ENCODE data around the gene NPTX2.
A peak's percentile ranks its signal among the peaks of the same experiment; 100 is the strongest.
"Not testable (repeated sequence)": the region's sequence is repeated elsewhere in the genome, so short reads cannot be mapped to it uniquely, and the experiment has no call there.

Gene NPTX2, protein sequence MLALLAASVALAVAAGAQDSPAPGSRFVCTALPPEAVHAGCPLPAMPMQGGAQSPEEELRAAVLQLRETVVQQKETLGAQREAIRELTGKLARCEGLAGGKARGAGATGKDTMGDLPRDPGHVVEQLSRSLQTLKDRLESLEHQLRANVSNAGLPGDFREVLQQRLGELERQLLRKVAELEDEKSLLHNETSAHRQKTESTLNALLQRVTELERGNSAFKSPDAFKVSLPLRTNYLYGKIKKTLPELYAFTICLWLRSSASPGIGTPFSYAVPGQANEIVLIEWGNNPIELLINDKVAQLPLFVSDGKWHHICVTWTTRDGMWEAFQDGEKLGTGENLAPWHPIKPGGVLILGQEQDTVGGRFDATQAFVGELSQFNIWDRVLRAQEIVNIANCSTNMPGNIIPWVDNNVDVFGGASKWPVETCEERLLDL

DNA sequence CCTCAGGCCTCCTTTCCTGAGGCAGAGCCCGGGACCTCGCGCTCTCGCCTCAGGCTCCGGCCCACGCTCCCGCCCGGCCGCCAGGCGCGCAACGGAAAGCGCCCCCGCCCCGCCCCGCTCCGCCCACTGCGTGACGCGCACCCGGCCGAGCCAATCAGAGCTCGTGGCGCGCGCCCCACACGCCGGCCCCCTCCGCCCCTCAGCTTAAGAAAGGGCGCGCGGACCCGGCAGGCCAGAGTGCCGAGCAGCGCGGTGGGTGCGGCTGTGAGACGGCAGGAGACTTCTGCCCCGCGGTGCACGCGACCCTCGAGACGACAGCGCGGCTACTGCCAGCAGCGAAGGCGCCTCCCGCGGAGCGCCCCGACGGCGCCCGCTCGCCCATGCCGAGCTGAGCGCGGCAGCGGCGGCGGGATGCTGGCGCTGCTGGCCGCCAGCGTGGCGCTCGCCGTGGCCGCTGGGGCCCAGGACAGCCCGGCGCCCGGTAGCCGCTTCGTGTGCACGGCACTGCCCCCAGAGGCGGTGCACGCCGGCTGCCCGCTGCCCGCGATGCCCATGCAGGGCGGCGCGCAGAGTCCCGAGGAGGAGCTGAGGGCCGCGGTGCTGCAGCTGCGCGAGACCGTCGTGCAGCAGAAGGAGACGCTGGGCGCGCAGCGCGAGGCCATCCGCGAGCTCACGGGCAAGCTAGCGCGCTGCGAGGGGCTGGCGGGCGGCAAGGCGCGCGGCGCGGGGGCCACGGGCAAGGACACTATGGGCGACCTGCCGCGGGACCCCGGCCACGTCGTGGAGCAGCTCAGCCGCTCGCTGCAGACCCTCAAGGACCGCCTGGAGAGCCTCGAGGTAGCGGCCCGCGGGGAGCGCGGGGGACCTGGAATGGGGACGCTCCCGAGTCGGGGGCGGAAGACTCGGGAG lies at the start of gene NPTX2:
Gene NPTX2 (plus strand): TSS at position 235 of the 909 bp plus-strand sequence. CDS start 177 bp downstream, at position 412.
- peak; percentile 34 to 79 for DNase-seq

DNA sequence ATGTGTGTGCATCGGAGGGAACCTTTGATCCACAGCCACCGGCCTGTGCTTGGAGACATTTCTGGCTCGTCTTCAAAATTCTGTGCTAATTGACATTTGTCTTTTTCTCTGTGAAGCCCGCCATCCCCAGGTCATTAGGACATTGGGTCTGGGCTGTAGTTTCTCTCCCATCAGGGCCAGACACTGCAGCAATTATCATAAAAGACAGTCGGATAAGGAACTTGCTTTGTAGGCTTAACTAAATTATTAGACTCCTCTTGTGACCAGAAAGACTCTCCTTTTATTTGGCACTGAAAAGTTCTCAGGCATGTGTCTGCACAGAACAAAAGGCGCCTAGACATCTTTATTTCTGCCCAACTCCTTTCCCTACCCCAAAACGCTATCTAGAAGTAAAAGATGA lies 49.1 kb upstream of the NPTX2 start:
- no peak for DNase-seq

DNA sequence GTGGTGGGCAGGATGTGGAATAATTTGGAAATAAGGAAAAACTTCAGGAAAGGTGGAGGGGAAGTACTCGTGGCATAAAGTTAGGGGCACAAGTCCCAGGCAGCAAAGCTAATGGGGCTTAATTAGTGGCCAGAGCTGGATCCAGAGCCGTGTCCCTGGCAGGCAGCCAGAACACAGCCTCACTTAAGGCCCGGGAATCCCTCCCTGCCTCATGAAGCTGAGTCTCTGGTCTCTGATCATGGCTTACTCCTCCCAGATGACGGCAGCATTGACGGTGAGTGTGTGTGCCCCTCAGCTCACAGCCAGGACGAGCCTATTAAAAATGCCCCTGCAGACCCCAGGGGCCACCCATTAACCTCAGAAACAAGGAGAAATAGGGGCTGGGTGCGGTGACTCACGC lies 48.2 kb upstream of the NPTX2 start:
- peak in 1 of 2 experiments; percentile 7 for DNase-seq

DNA sequence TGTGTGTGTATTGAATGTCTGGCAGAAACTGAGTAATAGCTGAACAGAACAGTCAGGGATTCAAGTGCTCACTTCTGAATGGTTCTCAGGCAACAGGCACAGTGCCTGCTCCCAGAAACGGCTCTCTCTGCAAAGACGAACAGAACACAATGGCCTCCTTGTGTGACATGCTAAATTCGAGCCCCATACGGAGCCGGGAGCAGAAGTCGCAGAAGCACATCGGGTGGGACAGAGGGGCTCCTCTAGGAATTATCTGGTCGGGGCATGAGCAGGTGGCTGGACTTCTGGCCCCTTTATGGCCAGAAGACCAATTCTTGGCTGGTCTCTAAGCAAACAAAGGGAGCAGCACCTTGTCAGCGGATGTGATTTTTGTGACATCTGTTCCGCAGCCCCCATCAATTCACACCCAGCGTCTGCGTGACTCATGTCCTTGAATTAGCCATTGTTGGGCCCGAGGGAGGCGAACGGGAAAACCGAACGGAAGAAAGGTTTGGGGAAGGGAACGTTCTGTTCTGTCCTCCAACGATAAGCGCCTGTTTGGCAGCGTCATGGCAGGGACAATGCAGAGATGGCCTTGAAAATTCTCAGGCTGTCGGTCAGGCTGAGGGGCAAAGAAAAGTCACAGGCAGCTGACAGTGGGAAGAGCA lies 47.3 kb upstream of the NPTX2 start:
- DNase-seq = no peak

DNA sequence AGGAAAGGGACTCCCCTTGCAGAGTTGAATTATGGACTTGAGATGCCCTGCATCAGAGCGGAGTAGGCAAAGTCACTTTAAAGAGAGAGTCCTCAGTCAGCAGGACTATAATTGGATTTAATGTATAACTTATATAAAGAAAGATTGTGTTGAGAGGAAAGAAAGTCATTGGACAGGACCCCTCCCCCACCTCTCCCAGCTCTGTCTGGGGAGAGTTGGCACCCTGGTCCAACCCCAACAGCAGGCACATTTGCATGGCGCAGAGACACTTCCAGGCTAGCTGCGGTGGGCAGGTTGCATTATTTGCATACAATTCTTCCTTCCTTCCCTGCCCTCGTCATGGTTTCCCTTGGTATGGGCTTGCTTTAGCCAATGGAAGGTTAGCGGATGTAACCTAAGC lies 46.1 kb upstream of the NPTX2 start:
- DNase-seq = no peak

DNA sequence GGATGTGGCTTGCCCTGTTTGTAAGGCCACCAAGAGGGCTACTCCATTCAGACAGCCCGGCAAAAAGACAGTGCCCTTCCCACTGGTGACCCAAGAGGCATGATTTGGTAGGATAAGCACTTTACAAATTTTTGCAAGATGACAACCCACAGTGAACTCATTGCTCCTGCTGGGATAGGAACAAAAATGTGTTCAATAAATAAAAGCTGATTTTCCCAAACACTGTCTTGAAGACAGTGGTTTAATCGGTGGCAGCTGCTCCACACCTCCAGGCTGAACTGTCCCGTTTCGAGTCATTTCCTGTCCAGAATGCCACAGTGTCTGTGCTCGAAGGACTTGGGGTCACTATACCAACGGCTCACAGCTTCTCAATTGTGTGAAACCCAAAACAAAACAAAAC lies 45.1 kb upstream of the NPTX2 start:
- DNase-seq = no peak

DNA sequence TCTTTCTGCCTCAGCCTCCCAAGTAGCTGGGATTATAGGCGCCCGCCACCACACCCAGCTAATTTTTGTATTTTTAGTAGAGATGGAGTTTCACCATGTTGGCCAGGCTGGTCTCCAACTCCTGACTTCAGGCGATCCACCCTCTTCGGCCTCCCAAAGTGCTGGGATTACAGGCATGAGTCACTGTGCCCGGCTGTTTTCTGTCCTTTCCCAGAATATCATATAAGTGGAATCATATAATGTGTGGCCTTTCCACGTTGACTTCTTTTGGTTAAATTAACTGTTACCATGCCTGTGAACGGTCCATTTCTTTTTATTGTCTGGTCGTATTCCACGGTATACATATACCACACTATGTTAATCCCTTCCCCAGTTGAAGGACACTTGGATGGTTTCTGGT lies 44.4 kb upstream of the NPTX2 start:
- DNase-seq = not testable (repeated sequence)

DNA sequence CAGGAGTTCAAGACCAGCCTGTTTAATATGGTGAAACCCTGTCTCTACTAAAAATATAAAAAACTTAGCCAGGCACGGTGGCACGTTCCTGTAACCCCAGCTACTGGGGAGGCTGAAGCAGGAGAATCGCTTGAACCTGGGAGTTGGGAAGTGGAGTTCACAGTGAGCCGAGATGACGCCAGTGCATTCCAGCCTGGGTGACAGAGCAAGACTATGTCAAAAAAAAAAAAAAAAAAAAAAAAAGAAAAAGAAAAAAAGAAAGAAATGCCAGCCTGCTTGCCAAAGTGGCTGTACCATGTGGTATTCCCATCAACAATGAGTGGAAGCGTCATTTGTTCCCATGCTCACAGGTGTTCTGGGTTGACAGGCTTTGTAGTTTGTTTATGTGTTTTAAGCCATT lies 43.3 kb upstream of the NPTX2 start:
- no peak for DNase-seq

DNA sequence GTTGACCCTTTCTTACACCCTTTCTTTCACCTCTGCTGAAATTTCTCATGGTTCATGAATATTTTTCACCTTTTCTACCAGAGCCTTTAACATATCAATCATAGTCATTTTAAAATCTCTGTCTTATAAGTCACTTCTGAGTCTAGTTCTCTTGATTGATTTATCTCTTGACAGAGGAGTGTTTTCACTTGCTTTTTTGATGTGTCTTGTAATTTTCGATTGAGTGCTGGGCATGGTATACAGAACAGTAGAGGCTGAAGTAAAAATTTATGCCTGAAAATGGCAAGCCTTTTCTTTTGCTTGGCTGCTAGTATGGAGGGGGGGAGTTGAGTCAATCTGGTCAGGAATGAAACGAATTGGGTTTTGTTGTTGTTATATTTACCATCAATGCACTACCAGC lies 41.2 kb upstream of the NPTX2 start:
- no peak for DNase-seq

DNA sequence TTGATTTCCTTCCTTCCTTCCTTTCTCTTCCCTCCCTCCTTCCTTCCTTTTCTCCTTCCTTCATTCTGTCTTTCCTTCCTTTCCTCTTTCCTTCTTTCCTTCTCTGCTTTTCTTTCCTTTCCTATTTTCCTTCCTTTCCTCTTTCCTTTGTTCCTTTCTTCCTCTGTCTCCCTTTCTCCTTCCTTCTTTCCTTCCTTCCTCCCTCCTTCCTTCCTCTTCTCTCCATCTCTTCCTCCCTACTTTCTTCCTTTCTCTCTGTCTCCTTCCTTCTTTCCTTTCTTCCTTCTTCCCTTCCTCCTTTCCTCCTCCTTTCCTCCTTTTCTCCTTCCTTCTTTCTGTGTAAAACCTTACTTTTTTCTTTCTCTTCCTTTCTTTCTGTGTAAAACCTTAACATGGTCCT lies 32.3 kb upstream of the NPTX2 start:
- no peak for DNase-seq

DNA sequence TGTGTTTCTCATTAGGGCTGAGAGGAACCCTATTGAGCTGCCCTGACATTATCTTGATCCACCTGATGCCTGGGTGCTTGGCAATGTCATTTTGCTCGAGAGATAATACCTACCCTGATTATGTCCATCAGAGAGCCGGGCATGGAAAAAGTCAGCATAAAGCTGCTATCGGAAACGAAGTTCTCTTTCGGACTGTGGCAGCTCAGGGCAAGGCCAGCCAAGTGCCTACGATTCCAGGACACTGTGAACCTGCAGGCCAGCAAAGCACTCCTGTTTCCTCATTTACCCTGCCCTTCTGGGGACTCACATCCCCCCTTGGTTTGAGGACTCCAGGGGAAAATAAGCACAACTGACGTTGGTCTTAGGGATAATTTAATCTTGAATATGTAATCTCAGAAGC lies 25.2 kb upstream of the NPTX2 start:
- DNase-seq = no peak

DNA sequence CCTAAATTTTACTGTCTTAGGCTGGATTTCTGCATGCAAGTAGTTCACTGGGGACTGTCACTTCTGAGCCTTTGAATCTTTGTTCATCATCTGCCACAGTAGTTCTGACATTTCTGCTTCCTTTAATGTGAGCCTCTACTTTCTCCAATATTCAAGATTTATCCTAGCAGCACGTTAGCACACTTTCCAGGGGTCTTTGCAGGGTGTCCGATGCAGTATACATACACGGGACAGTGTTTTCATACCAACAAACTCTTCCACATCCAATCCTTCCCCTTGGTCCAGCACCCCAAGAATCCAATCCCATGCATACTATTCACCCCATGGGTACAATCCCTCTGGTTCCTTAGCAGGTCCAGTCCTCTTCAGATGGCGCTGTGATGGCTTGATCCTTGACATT lies 22.7 kb upstream of the NPTX2 start:
- no peak for DNase-seq

DNA sequence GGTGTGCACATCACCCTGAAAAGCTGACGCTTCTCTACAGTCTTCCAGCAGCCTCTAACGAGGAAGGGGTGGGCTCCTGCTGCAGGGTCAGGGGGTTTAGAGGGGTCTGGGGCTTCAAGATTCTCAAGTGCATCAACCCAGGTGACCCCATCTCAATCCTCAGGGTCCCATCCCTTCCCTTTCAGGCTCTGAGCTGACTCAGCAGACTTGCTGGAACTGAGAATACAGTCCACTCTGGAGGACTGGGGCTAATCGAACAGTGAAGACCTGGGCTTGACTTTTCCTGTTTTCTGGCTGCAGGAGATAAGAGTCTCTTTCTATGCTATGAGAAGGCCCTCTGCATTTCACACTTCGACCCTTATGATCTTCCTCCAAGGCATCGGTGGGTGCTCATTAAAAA lies 22.3 kb upstream of the NPTX2 start:
- DNase-seq = no peak

DNA sequence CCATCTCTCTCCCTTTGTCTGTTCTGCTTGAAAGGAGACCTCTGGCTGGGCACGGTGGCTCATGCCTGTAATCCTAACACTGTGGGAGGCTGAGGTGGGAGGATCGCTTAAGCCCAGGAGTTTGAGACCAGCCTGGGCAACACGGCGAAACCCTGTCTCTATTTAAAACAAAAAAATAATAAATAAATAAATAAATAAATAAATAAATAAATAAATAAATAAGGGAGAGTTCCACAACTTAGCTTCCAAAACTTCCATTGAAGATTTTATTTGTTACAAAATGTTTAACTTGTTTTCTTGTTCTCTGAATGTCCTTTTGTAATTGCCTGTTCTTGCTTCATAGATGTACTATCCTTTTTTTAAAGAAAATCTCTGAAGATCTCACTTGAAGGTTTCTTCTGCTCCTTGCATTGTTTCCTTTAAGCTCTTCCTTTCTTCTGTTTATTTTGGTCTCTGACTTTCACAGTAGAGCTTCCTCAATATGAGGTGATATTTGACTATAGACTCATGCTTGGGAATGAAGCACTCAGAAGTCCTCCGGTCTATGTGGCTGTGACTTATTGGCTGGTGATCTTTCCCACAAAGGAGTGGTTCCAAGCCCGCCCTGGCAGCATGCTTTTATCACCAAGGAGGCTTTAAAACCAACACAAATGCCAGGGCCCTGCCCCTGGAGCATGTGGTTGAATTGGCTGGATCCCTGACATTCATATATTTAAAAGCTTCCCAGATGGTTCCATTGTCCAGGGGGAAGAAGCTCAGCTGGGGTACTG lies 18.1 kb upstream of the NPTX2 start:
- no peak for DNase-seq

DNA sequence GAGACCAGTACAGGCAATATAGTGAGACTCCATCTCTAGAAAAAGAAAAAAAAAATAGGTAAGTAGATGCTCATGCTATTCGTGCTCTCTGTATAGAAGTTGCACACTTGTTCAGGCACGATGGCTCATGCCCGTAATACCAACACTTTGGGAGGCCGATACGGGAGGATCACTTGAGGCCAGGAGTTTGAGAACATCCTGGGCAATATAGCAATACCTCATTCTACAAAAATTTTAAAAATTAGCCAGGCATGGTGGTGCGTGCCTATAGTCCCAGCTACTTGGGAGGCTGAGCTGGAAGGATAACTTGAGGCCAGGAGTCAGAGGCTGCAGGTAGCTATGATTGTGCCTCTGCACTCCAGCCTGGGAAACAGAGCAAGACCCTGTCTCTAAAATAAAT lies 17.2 kb upstream of the NPTX2 start:
- DNase-seq = no peak

DNA sequence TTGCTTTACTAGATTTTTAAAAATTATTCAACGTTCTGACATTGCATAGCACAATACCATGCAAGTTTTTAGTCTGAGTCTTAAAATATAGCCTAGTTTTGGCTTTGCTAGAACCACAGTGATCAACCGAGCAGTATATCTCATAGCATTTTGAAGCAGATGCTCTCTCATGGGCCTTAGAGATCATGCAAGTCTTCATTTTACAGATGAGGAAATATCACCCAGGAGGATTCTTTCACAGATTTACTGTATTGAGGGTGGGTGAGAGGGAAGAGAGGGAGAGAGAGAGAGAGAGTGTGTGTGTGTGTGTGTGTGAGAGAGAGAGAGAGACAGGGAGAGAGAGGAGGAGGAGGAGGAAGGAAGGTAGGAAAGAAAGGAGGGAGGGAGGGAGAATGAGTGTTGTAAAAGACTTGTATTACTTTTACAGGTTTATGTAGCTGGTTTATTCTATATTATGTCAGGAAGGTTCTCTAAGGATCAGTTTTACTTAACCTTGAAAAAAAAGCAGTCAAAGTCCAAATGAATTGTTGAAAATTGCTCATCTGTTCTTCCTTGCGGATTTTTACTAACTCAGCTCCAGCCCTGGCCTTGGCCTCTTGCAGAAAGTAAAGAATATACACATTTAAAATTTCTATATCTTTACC lies 14.2 kb upstream of the NPTX2 start:
- no peak for DNase-seq

DNA sequence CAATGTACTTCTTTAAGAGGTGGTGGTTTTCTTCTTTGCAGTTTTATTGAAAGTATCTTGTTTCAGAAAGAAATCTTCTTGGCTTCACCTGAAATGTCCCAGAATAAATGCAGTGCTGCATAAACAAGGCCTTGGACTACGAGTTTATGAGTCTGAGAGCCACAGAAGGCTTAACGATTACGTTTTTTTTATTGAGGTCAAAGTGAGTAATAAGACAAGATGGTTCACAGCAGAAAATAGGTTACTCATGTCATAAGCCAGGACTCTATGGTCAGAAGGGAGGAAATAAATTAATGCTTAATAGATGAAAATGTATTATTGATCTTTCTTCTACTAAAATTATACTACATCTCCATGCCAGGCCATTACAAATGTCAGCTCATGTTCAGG lies 13.7 kb upstream of the NPTX2 start:
- DNase-seq = no peak

DNA sequence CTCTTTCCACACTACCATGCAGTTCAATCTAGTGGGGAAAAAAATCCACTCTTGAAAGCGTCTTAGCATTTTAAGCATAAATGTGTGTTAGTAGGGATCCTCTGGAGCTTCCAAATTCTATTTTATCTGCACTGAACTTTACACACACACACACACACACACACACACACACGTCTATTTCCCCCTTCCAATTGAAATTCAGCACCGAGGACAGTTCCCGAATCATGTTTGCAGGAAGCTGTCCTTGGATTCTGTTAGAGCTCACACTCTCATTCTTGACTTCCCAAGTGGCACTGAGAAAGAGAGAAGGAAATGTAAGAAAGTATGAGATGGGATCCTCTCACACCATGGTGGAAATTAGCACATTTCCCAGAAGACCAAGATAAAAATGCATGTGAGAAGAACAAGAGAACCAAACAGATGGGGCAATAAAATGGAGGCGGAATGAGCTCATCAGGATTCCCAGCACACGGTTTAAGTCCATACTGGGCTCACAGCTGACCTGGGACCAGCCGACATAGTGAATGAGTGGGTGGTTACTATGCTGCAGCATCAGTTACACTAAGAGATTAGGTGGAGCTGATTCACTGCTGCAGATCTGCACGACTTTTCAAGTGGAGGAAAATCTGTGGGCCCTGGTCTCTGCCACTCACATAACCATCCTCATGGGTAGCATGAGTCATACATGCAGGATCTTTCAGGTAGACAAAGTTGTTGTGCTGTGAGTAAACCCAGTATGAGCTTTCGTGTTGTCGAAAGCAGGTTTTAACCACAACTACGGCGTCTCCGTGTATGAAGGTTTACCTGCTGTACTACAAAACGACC lies 3.3 kb upstream of the NPTX2 start:
- DNase-seq = no peak

DNA sequence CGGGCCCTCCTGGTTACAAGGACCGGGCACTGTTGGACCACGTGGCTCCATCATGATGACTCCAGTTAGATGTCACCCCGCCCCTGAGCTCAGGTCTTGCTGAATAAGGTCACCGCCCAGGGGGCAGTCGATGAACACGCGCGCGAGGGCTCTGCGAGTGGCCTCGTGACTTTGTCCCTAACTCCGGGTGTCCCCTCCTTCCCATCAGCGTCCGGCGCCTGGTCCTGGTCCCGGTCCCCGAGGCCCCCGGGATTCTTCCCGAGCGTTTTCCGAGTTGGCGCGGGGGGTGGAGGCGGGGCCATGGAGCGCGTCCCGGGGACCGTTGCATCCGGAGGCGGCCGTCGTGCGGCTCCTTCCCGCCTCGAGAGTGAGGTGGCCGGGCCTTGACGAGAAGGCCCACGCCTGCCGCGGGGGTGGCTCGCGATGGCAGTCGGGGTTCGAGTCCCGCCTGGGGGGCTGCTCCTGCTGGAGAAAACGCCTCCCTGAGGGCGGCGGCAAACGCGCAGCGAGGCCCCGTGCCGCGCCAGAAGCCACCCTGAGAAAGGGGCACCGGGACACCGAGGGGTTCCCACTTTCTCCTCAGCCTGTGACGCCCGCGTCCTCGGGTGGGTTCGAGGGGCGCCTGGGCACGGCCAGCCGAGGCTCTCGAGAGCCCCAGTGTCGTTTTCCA lies 569 bp upstream of the NPTX2 start:
- no peak for DNase-seq

DNA sequence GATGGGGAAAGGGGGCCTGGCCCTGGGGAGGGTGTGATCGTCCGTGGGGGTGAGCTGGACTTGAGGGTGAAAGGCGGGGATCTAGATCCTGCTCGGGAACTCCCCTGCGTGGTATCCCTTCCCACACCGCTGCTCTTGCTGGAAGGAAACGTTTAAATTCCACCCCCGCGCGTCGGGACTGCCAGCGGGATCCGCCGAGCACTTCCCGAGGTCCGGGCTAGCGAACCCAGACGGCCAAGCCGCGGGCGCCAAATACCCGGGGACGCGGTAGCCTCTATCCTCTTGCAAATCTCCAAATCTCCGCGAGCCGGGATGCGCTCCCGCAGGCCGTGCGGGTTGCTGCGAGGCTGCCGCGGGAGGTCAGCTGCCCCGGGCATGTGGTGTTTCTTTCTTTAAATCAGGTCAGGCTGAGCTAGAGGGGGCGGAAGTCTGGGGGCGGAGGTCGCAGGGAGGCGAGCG lies 904 bp downstream of the NPTX2 start:
- no peak for DNase-seq

DNA sequence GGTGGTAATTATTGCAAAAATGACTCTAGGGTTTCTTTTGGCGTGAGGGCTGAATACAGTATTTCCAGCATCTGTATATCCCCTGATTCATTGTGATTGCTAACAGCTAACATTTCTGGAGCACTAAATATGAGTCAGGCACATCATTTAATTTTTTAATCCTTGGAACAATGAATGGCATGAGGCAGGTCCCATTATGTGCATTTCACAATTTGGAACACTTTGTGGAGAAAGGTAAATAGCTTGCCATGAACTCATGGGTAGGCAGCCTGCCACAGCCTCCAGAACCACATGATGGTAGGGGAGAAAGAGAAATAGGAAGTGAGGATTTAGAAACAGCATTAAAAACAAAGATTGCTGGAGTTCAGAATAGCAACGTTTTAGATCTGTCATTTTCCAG lies 1.7 kb downstream of the NPTX2 start:
- no peak for DNase-seq

Measured in NCI-H446 (cell line).